Measurements from ENCODE around the gene OVCA2.

DNA sequence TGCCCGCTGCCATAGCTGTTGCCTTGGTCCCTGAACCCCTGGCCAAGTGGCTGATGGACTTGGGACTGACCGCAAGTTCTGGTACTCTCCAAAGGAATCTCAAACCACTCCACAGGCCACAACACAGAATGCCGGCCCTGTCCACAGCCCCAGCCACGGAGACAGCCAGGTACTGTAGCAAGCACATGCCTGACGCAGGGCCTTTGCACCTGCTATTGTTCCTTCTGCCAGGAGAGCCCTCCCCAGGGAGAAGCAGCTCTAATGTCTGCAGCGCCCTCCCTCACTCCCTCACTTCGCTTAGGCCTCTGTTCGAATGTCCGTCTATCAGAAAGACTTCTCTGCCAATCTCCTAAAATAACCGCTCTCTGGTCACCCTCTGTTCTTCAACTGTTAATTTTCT is 32.1 kb upstream of the OVCA2 start:
- TF ChIP-seq RAD21 (conservative IDR thresholded peaks at IDR 0.05 in 1 of 2, IDR thresholded peaks at IDR 0.05 in 1 of 2) (no peak), NR3C1 (IDR thresholded peaks at IDR 0.05) (no peak), POLR2A (IDR thresholded peaks at IDR 0.05; ENCODE audit: low read length) (no peak), ESRRA (IDR thresholded peaks at IDR 0.05; ENCODE audit: borderline replicate concordance, low read length) (no peak), GATA3 (IDR thresholded peaks at IDR 0.05; ENCODE audit: borderline replicate concordance) (no peak), KDM1A (IDR thresholded peaks at IDR 0.05; ENCODE audit: low read depth) (no peak)
- TF ChIP-seq, protein P1, sequence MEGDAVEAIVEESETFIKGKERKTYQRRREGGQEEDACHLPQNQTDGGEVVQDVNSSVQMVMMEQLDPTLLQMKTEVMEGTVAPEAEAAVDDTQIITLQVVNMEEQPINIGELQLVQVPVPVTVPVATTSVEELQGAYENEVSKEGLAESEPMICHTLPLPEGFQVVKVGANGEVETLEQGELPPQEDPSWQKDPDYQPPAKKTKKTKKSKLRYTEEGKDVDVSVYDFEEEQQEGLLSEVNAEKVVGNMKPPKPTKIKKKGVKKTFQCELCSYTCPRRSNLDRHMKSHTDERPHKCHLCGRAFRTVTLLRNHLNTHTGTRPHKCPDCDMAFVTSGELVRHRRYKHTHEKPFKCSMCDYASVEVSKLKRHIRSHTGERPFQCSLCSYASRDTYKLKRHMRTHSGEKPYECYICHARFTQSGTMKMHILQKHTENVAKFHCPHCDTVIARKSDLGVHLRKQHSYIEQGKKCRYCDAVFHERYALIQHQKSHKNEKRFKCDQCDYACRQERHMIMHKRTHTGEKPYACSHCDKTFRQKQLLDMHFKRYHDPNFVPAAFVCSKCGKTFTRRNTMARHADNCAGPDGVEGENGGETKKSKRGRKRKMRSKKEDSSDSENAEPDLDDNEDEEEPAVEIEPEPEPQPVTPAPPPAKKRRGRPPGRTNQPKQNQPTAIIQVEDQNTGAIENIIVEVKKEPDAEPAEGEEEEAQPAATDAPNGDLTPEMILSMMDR (IDR thresholded peaks at IDR 0.05): no peak

Data from A549 (cell line).